CD14-positive monocyte (primary cell): ENCODE results near the gene MACROD2. TPM values are rescaled to one million over a fixed set of nuclear protein-coding genes. Genes with fewer than 3 reads are reported as not detected.
"Not testable (repeated sequence)": the region's sequence is repeated elsewhere in the genome, so short reads cannot be mapped to it uniquely, and the experiment has no call there.

Experiments used
- DNase-seq, 3 donors: peaks; one replicate each; pipeline ENCODE4 v3.0.0-alpha.2; 2011 to 2022
- H2AFZ ChIP-seq: 2 replicates; pipeline ENCODE4 v1.6.0; 2012; ENCODE audit warnings: mild to moderate bottlenecking, low read depth, low read length, inconsistent platforms; ENCODE audit not compliant: insufficient read depth, poor library complexity, severe bottlenecking
- H3K27ac ChIP-seq, 2 donors: 1 replicate in 1 of 2; 2 replicates in 1 of 2; pipeline ENCODE4 v1.5.1; 2012 to 2013; ENCODE audit warnings: low read length in 2 of 2, control low read depth in 1 of 2, inconsistent platforms in 1 of 2, low read depth in 1 of 2, mild to moderate bottlenecking in 1 of 2
- H3K27me3 ChIP-seq, 2 donors: one replicate each; pipeline versions ENCODE4 v1.6.0 to v1.6.1; 2011 to 2013; ENCODE audit warnings: low read length in 2 of 2; ENCODE audit not compliant: control insufficient read depth in 2 of 2, insufficient read depth in 2 of 2
- H3K36me3 ChIP-seq, 2 donors: replicated peaks in 1 of 2; 1 replicate in 1 of 2; 2 replicates in 1 of 2; pipeline versions ENCODE4 v1.5.1 to v1.6.1; 2012 to 2013; ENCODE audit warnings: low read length in 2 of 2, control low read depth in 1 of 2, inconsistent platforms in 1 of 2, mild to moderate bottlenecking in 1 of 2; ENCODE audit not compliant: insufficient read depth in 2 of 2, control insufficient read depth in 1 of 2
- H3K4me1 ChIP-seq, 2 donors: 1 replicate in 1 of 2; 2 replicates in 1 of 2; pipeline versions ENCODE4 v1.5.1 to v1.6.1; 2012 to 2013; ENCODE audit warnings: low read length in 2 of 2, control low read depth in 1 of 2, inconsistent platforms in 1 of 2, mild to moderate bottlenecking in 1 of 2, moderate library complexity in 1 of 2; ENCODE audit not compliant: insufficient read depth in 2 of 2, control insufficient read depth in 1 of 2
- H3K4me2 ChIP-seq: replicated peaks from 2 replicates; pipeline ENCODE3; 2012; ENCODE audit warnings: low read length, moderate library complexity, mild to moderate bottlenecking; ENCODE audit not compliant: poor library complexity, severe bottlenecking; ENCODE audit errors: extremely low read depth
- H3K4me3 ChIP-seq, 3 experiments: fragments of 200-600 bp in 1 of 3; sonication (generic) in 1 of 3; replicated peaks in 1 of 3; 1 replicate in 2 of 3; 2 replicates in 1 of 3; pipeline ENCODE4 v1.5.1; 2011 to 2013; ENCODE audit warnings: low read length in 3 of 3, mild to moderate bottlenecking in 3 of 3, control low read depth in 2 of 3, low read depth in 2 of 3, inconsistent platforms in 1 of 3, moderate library complexity in 1 of 3
- H3K79me2 ChIP-seq: 2 replicates; pipeline ENCODE4 v1.6.0; 2012; ENCODE audit warnings: mild to moderate bottlenecking, control low read depth, inconsistent platforms, low read length, moderate library complexity; ENCODE audit not compliant: insufficient read depth
- H3K9ac ChIP-seq: 2 replicates; pipeline ENCODE4 v1.6.0; 2017; ENCODE audit warnings: low read length, mild to moderate bottlenecking; ENCODE audit not compliant: insufficient read depth, poor library complexity, severe bottlenecking
- H3K9me3 ChIP-seq, 2 donors: replicated peaks in 1 of 2; 1 replicate in 1 of 2; 2 replicates in 1 of 2; pipeline versions ENCODE4 v1.5.1 to v1.6.1; 2012 to 2013; ENCODE audit warnings: low read length in 2 of 2, control low read depth in 1 of 2; ENCODE audit not compliant: control insufficient read depth in 1 of 2, insufficient read depth in 1 of 2
- H4K20me1 ChIP-seq: 2 replicates; pipeline ENCODE4 v1.6.0; 2012; ENCODE audit warnings: mild to moderate bottlenecking, low read length, control low read depth, moderate library complexity; ENCODE audit not compliant: insufficient read depth
- H3K27ac Mint-ChIP-seq, 7 donors: one replicate each; pipeline ENCODE4 v1.8.0; 2020; ENCODE audit warnings: mild to moderate bottlenecking in 7 of 7, mixed read lengths in 7 of 7, moderate library complexity in 6 of 7, inconsistent platforms in 2 of 7
- H3K27me3 Mint-ChIP-seq, 3 donors: one replicate each; pipeline ENCODE4 v1.8.0; 2021 to 2022; ENCODE audit warnings: low read depth in 3 of 3, mild to moderate bottlenecking in 3 of 3, mixed read lengths in 3 of 3, moderate library complexity in 3 of 3, inconsistent platforms in 1 of 3
- H3K36me3 Mint-ChIP-seq, 2 donors: one replicate each; pipeline ENCODE4 v1.8.0; 2020; ENCODE audit warnings: mixed read lengths in 2 of 2, inconsistent platforms in 1 of 2, mild to moderate bottlenecking in 1 of 2
- H3K4me1 Mint-ChIP-seq: one replicate; pipeline ENCODE4 v1.8.0; 2020; ENCODE audit warnings: mild to moderate bottlenecking, mixed read lengths
- H3K4me3 Mint-ChIP-seq, 2 donors: one replicate each; pipeline ENCODE4 v1.8.0; 2020; ENCODE audit warnings: mild to moderate bottlenecking in 2 of 2, mixed read lengths in 2 of 2, moderate library complexity in 1 of 2
- H3K9me3 Mint-ChIP-seq, 7 donors: one replicate each; pipeline ENCODE4 v1.8.0; 2020 to 2022; ENCODE audit warnings: mixed read lengths in 7 of 7, mild to moderate bottlenecking in 6 of 7, moderate library complexity in 6 of 7, inconsistent platforms in 2 of 7
- WGBS: methylation state at CpG from one replicate; pipeline ENCODE4 v1.1.5; 2013; ENCODE audit warnings: missing lambda C conversion rate; ENCODE audit not compliant: insufficient coverage; 5-methylcytosine and 5-hydroxymethylcytosine counted together
- intact Hi-C, 2 donors: fragments of 100-400 bp; cut with micrococcal nuclease; formaldehyde crosslinking; loops; one replicate each; pipeline versions ENCODE4 v1.15.0 to v1.15.1; 2023
- polyA plus RNA-seq, 3 donors: library from polyadenylated mRNA; depleted of rRNA in 1 of 3; unstranded in 2 of 3; stranded (reverse) in 1 of 3; fragments of 300-500 nt in 2 of 3; fragments of >200 nt in 1 of 3; fragmentation: Illumina TruSeq in 2 of 3; gene quantifications; 1 replicate in 2 of 3; 2 replicates in 1 of 3; pipeline ENCODE4 v1.2.3, GENCODE V29; 2012 to 2021
- TF ChIP-seq, protein P1 (sequence below): fragments of 200-600 bp; IDR thresholded peaks from one replicate; pipeline ENCODE4 v1.8.0; 2022; ENCODE audit warnings: antibody characterized with exemption, mild to moderate bottlenecking

The MACROD2 gene
- polyA plus RNA-seq, 3 donors: 0.23 TPM; not detected in 2

DNA sequence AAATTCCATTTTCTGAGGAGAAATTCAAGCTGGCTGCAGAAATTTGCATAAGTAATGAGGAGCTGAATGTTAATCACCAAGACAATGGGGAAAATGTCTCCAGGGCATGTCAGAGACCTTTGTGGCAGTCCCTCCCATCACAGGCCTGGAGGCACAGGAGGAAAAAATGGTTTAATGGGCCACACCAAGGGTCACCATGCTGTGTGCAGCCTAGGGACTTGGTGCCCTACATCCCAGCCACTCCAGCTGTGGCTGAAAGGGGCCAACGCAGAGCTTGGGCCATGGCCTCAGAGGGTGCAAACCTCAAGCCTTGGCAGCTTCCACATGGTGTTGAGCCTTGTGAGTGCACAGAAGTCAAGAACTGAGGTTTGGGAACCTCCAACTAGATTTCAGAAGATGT lies 987.0 kb downstream of the MACROD2 start:
- H2AFZ ChIP-seq, H3K27me3 ChIP-seq, intact Hi-C loops, H3K4me1 ChIP-seq, H4K20me1 ChIP-seq, H3K27ac Mint-ChIP-seq, H3K4me3 ChIP-seq, H3K36me3 ChIP-seq, H3K36me3 Mint-ChIP-seq, H3K4me3 Mint-ChIP-seq, H3K4me1 Mint-ChIP-seq, H3K79me2 ChIP-seq, H3K4me2 ChIP-seq, H3K9ac ChIP-seq, H3K27me3 Mint-ChIP-seq, DNase-seq, H3K27ac ChIP-seq: not testable (repeated sequence)
- 100% methylated on average over 1 of the region's 1 CpG for WGBS
- peaks cover 8 to 32% of the 10 kb centered on the region in 2 donors for H3K9me3 ChIP-seq
- H3K9me3 Mint-ChIP-seq: peaks cover 3 to 20% (median 13%) of the 10 kb centered on the region in 7 donors

DNA sequence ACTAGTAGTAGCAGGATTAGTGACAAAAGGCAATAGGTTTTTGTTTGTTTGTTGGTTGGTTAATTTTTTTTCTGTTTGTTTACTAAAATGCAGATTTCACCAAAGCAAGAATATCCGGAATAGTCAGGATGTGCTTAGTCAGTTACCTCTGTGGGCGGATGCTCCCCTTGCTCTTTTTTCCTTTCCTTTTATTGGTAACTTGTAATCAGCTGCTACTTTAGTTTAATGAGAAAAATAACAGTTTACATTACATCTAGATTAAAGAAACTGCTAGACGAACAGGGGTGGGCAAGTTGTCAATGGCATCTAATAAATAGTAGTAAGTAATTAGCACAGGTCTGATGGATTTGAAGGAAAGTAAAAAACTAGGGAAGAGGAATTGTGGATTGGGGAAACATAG lies 989.0 kb downstream of the MACROD2 start:
- no peak overlapping the region for H3K27ac Mint-ChIP-seq

More for the DNA sequence above, 989.0 kb downstream of the MACROD2 start:
- H3K4me3 ChIP-seq: no peak overlapping the region
- no peaks in the 10 kb centered on the region for H3K4me1 ChIP-seq
- H3K9ac ChIP-seq: no peak overlapping the region
- Mint-ChIP-seq H3K9me3 (peaks cover 5 to 20% (median 15%) of the 10 kb centered on the region in 7 donors), H3K27me3 (no peaks in the 10 kb centered on the region), H3K36me3 (no peaks in the 10 kb centered on the region), H3K4me3 (no peak overlapping the region), H3K4me1 (no peaks in the 10 kb centered on the region)
- TF ChIP-seq, protein P1, sequence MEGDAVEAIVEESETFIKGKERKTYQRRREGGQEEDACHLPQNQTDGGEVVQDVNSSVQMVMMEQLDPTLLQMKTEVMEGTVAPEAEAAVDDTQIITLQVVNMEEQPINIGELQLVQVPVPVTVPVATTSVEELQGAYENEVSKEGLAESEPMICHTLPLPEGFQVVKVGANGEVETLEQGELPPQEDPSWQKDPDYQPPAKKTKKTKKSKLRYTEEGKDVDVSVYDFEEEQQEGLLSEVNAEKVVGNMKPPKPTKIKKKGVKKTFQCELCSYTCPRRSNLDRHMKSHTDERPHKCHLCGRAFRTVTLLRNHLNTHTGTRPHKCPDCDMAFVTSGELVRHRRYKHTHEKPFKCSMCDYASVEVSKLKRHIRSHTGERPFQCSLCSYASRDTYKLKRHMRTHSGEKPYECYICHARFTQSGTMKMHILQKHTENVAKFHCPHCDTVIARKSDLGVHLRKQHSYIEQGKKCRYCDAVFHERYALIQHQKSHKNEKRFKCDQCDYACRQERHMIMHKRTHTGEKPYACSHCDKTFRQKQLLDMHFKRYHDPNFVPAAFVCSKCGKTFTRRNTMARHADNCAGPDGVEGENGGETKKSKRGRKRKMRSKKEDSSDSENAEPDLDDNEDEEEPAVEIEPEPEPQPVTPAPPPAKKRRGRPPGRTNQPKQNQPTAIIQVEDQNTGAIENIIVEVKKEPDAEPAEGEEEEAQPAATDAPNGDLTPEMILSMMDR: no peak
- H3K36me3 ChIP-seq: no peaks in the 10 kb centered on the region
- H3K79me2 ChIP-seq: no peaks in the 10 kb centered on the region
- no peaks in the 10 kb centered on the region for H4K20me1 ChIP-seq
- H3K4me2 ChIP-seq: no peak overlapping the region
- H3K27me3 ChIP-seq: no peaks in the 10 kb centered on the region
- peaks cover 8 to 32% of the 10 kb centered on the region in 2 donors for H3K9me3 ChIP-seq
- no peak for DNase-seq
- intact Hi-C loops: no loop called here
- no peak overlapping the region for H2AFZ ChIP-seq
- WGBS: no CpG with 5 or more reads among the region's 3 CpGs
- no peak overlapping the region for H3K27ac ChIP-seq
